Muscle of leg (tissue), 11 donors: Measurements from ENCODE around the gene BASP1. TPM values are rescaled to one million over a fixed set of nuclear protein-coding genes. Genes with fewer than 3 reads are reported as not detected.

Source experiments
- DNase-seq: peaks from one replicate; pipeline ENCODE4 v3.0.0; 2013
- H3K27ac ChIP-seq: one replicate; pipeline ENCODE4 v1.5.1; 2013; ENCODE audit warnings: mild to moderate bottlenecking, low read length, control low read depth
- H3K27me3 ChIP-seq: one replicate; pipeline ENCODE4 v1.6.1; 2013; ENCODE audit warnings: low read length; ENCODE audit not compliant: control insufficient read depth, insufficient read depth
- H3K36me3 ChIP-seq: one replicate; pipeline ENCODE4 v1.6.1; 2013; ENCODE audit warnings: low read length; ENCODE audit not compliant: control insufficient read depth, insufficient read depth
- H3K4me1 ChIP-seq: one replicate; pipeline ENCODE4 v1.6.1; 2013; ENCODE audit warnings: low read length; ENCODE audit not compliant: control insufficient read depth, insufficient read depth
- H3K4me3 ChIP-seq: one replicate; pipeline ENCODE4 v1.5.1; 2013; ENCODE audit warnings: low read length, control low read depth
- H3K9me3 ChIP-seq: replicated peaks from 2 replicates; pipeline ENCODE4 v1.6.1; 2013; ENCODE audit warnings: low read depth, low read length; ENCODE audit not compliant: control insufficient read depth
- WGBS: methylation state at CpG from one replicate; pipeline ENCODE4 v1.1.5; 2013; ENCODE audit warnings: missing lambda C conversion rate; ENCODE audit not compliant: insufficient coverage; 5-methylcytosine and 5-hydroxymethylcytosine counted together
- polyA plus RNA-seq, 8 donors: library from polyadenylated mRNA; unstranded; fragments of 120-200 nt; gene quantifications; one replicate each; pipeline versions ENCODE4 v1.2.1 to v1.2.3, GENCODE V29; 2013; ENCODE audit warnings: inconsistent platforms in 1 of 8, low replicate concordance in 1 of 8; ENCODE audit not compliant: insufficient read length in 8 of 8, insufficient read depth in 1 of 8
- total RNA-seq: library from RNA; stranded (reverse); fragments of 120-200 nt; gene quantifications from one replicate; pipeline ENCODE4 v1.2.4, GENCODE V29; 2013

The BASP1 gene
- total and polyA plus RNA-seq, 9 donors, result 18.1 to 61.2 (median 29.8) TPM

- peaks cover 2% of the 10 kb centered on the region for H3K36me3 ChIP-seq
- H3K9me3 ChIP-seq, result no peaks in the 10 kb centered on the region
- H3K4me3 ChIP-seq, result no peak overlapping the region
- no peak for DNase-seq
- no CpG with 5 or more reads among the region's 2 CpGs for WGBS
- no peaks in the 10 kb centered on the region for H3K4me1 ChIP-seq
- no peaks in the 10 kb centered on the region for H3K27me3 ChIP-seq
- no peak overlapping the region for H3K27ac ChIP-seq
These were observed 62.1 kb downstream of the BASP1 start for GRCh38 chr5:17279487-17279886.

GRCh38 chr5:17282283-17283120 is 65.1 kb downstream of the BASP1 start:
- Histone ChIP-seq H3K27me3 (no peaks in the 10 kb centered on the region), H3K9me3 (no peaks in the 10 kb centered on the region), H3K4me1 (no peaks in the 10 kb centered on the region), H3K36me3 (no peaks in the 10 kb centered on the region), H3K4me3 (no peak overlapping the region), H3K27ac (no peak overlapping the region)
- WGBS, result 60% methylated on average over 1 of the region's 6 CpGs
- DNase-seq, result no peak

- Histone ChIP-seq H3K36me3 (no peaks in the 10 kb centered on the region), H3K9me3 (no peaks in the 10 kb centered on the region), H3K27me3 (no peaks in the 10 kb centered on the region), H3K4me3 (no peak overlapping the region), H3K27ac (no peak overlapping the region), H3K4me1 (no peaks in the 10 kb centered on the region)
- no CpG with 5 or more reads among the region's 2 CpGs for whole genome bisulfite sequencing
- no peak for DNase-seq
These were observed 65.6 kb downstream of the BASP1 start for GRCh38 chr5:17283121-17283415.

- 55% methylated on average over 4 of the region's 4 CpGs for WGBS
- Histone ChIP-seq H3K9me3 (no peaks in the 10 kb centered on the region), H3K36me3 (no peaks in the 10 kb centered on the region), H3K4me1 (no peaks in the 10 kb centered on the region), H3K4me3 (no peak overlapping the region), H3K27me3 (no peaks in the 10 kb centered on the region), H3K27ac (no peak overlapping the region)
- DNase-seq, result no peak
These were observed 70.2 kb downstream of the BASP1 start for GRCh38 chr5:17287501-17288155.

- H3K4me3 ChIP-seq, result no peak overlapping the region
- no peaks in the 10 kb centered on the region for H3K4me1 ChIP-seq
- H3K27me3 ChIP-seq, result no peaks in the 10 kb centered on the region
- no peak for DNase-seq
- no peaks in the 10 kb centered on the region for H3K9me3 ChIP-seq
- WGBS, result no CpG with 5 or more reads among the region's 3 CpGs
- H3K27ac ChIP-seq, result no peak overlapping the region
- H3K36me3 ChIP-seq, result no peaks in the 10 kb centered on the region
These were observed 71.1 kb downstream of the BASP1 start for GRCh38 chr5:17288570-17288969.

- DNase-seq, result no peak
- 67% methylated on average over 12 of the region's 16 CpGs for WGBS
These were observed 72.5 kb downstream of the BASP1 start for GRCh38 chr5:17289681-17290539.

GRCh38 chr5:17290540-17290974 is 73.1 kb downstream of the BASP1 start:
- Histone ChIP-seq H3K4me3 (no peak overlapping the region), H3K9me3 (no peaks in the 10 kb centered on the region), H3K36me3 (no peaks in the 10 kb centered on the region), H3K4me1 (no peaks in the 10 kb centered on the region), H3K27ac (no peak overlapping the region), H3K27me3 (no peaks in the 10 kb centered on the region)
- WGBS, result 76% methylated on average over 5 of the region's 9 CpGs
- no peak for DNase-seq

More at GRCh38 chr5:17289681-17290539, 72.5 kb downstream of the BASP1 start:
- Histone ChIP-seq H3K4me1 (no peaks in the 10 kb centered on the region), H3K9me3 (no peaks in the 10 kb centered on the region), H3K36me3 (no peaks in the 10 kb centered on the region), H3K4me3 (no peak overlapping the region), H3K27ac (no peak overlapping the region), H3K27me3 (no peaks in the 10 kb centered on the region)

- H3K36me3 ChIP-seq, result no peaks in the 10 kb centered on the region
- no peak overlapping the region for H3K4me3 ChIP-seq
- H3K27ac ChIP-seq, result no peak overlapping the region
- H3K4me1 ChIP-seq, result no peaks in the 10 kb centered on the region
- no peaks in the 10 kb centered on the region for H3K27me3 ChIP-seq
- WGBS, result 89% methylated on average over 9 of the region's 12 CpGs
- DNase-seq, result no peak
- H3K9me3 ChIP-seq, result no peaks in the 10 kb centered on the region
These were observed 75.1 kb downstream of the BASP1 start for GRCh38 chr5:17292434-17293015.

GRCh38 chr5:17294639-17295311 is 77.3 kb downstream of the BASP1 start:
- Histone ChIP-seq H3K27ac (no peak overlapping the region), H3K4me3 (no peak overlapping the region), H3K27me3 (no peaks in the 10 kb centered on the region), H3K36me3 (no peaks in the 10 kb centered on the region), H3K9me3 (no peaks in the 10 kb centered on the region), H3K4me1 (no peaks in the 10 kb centered on the region)
- no peak for DNase-seq
- 93% methylated on average over 3 of the region's 8 CpGs for WGBS
